IMR-90 (cell line): ENCODE data around the gene PLD1. TPM values are rescaled to one million over a fixed set of nuclear protein-coding genes. Genes with fewer than 3 reads are reported as not detected.

Experiments used
- ATAC-seq: fragments of 200-7000 bp; cut with Tn5 transposase; 2 replicates; pipeline ENCODE4 v1.9.1; 2020; ENCODE audit warnings: low read depth, mild to moderate bottlenecking, moderate library complexity
- BruUV-seq: library from RNA; stranded (reverse); fragments of 400-500 nt; replicated peaks from 2 replicates; lab custom pipeline; 2021; lab: Mats Ljungman, UMichigan
- CTCF ChIA-PET: fragments of 300-600 bp; formaldehyde crosslinking; extraction: SDS; loops from one replicate; lab custom pipeline; 2021; ENCODE audit warnings: antibody characterized with exemption; lab: Yijun Ruan, JAX
- POLR2A ChIA-PET: fragments of 300-600 bp; sonication (Branson Sonifier 250); formaldehyde crosslinking; loops from one replicate; lab custom pipeline; 2022; ENCODE audit warnings: antibody characterized with exemption; ENCODE audit not compliant: unreplicated experiment; lab: Charles Lee
- DNase-seq: peaks from one replicate; pipeline ENCODE4 v3.0.0; 2013
- H2AFZ ChIP-seq: replicated peaks from 2 replicates; pipeline ENCODE3; 2013; ENCODE audit warnings: low read length, mild to moderate bottlenecking; ENCODE audit not compliant: poor library complexity
- H2AK5ac ChIP-seq: 2 replicates; pipeline ENCODE4 v1.6.1; 2013; ENCODE audit warnings: low read depth, low read length, inconsistent platforms
- H2AK9ac ChIP-seq: replicated peaks from 2 replicates; pipeline ENCODE3; 2013; ENCODE audit warnings: mild to moderate bottlenecking, low read depth, low read length, moderate library complexity; ENCODE audit not compliant: poor library complexity
- H2BK120ac ChIP-seq: 2 replicates; pipeline ENCODE4 v1.6.1; 2013; ENCODE audit warnings: low read depth, low read length, inconsistent platforms
- H2BK15ac ChIP-seq: 3 replicates; pipeline ENCODE4 v1.6.1; 2013; ENCODE audit warnings: low read depth, low read length, inconsistent platforms
- H2BK20ac ChIP-seq: 2 replicates; pipeline ENCODE4 v1.6.1; 2013; ENCODE audit warnings: low read depth, mild to moderate bottlenecking, inconsistent platforms, low read length, moderate library complexity
- H2BK5ac ChIP-seq: 2 replicates; pipeline ENCODE4 v1.6.1; 2013; ENCODE audit warnings: mild to moderate bottlenecking, low read depth, low read length, inconsistent platforms; ENCODE audit not compliant: poor library complexity, severe bottlenecking
- H3K14ac ChIP-seq: replicated peaks from 2 replicates; pipeline ENCODE4 v1.6.1; 2013; ENCODE audit warnings: low read depth, low read length, inconsistent platforms
- H3K18ac ChIP-seq: 2 replicates; pipeline ENCODE4 v1.6.1; 2013; ENCODE audit warnings: low read depth, low read length, control low read depth
- H3K23ac ChIP-seq: 2 replicates; pipeline ENCODE4 v1.6.1; 2013; ENCODE audit warnings: low read depth, low read length, inconsistent platforms
- H3K27ac ChIP-seq: 2 replicates; pipeline ENCODE4 v1.5.1; 2013; ENCODE audit warnings: mild to moderate bottlenecking, control low read depth, low read length; ENCODE audit not compliant: insufficient read depth
- H3K27me3 ChIP-seq: 2 replicates; pipeline ENCODE4 v1.6.1; 2013; ENCODE audit warnings: low read length; ENCODE audit not compliant: control insufficient read depth, insufficient read depth
- H3K36me3 ChIP-seq: 2 replicates; pipeline ENCODE4 v1.6.1; 2013; ENCODE audit warnings: low read length, mixed read lengths; ENCODE audit not compliant: control insufficient read depth, insufficient read depth
- H3K4ac ChIP-seq: 2 replicates; pipeline ENCODE4 v1.6.1; 2013; ENCODE audit warnings: low read depth, low read length, inconsistent platforms
- H3K4me1 ChIP-seq: 2 replicates; pipeline ENCODE4 v1.6.1; 2013; ENCODE audit warnings: low read length, mixed read lengths; ENCODE audit not compliant: control insufficient read depth, insufficient read depth
- H3K4me2 ChIP-seq: 2 replicates; pipeline ENCODE4 v1.6.1; 2013; ENCODE audit warnings: low read depth, mild to moderate bottlenecking, control low read depth, low read length, moderate library complexity
- H3K4me3 ChIP-seq: 2 replicates; pipeline ENCODE4 v1.5.1; 2013; ENCODE audit warnings: low read depth, mild to moderate bottlenecking, control low read depth, low read length, moderate library complexity; ENCODE audit not compliant: insufficient read depth
- H3K56ac ChIP-seq: 2 replicates; pipeline ENCODE4 v1.6.1; 2013; ENCODE audit warnings: low read length, inconsistent platforms; ENCODE audit not compliant: insufficient read depth; ENCODE audit errors: extremely low read depth
- H3K79me1 ChIP-seq, 2 experiments: 2 replicates each; pipeline ENCODE4 v1.6.1; 2013; ENCODE audit warnings: low read length in 2 of 2, inconsistent platforms in 1 of 2, low read depth in 1 of 2
- H3K9ac ChIP-seq: 2 replicates; pipeline ENCODE4 v1.6.1; 2013; ENCODE audit warnings: low read depth, low read length, control low read depth
- H3K9me1 ChIP-seq: 2 replicates; pipeline ENCODE4 v1.6.1; 2013; ENCODE audit warnings: low read length, inconsistent platforms; ENCODE audit not compliant: insufficient read depth
- H3K9me3 ChIP-seq: 2 replicates; pipeline ENCODE4 v1.6.1; 2013; ENCODE audit warnings: low read length; ENCODE audit not compliant: control insufficient read depth, insufficient read depth
- H4K20me1 ChIP-seq: 2 replicates; pipeline ENCODE4 v1.6.1; 2013; ENCODE audit warnings: low read length, inconsistent platforms; ENCODE audit not compliant: insufficient read depth
- H4K5ac ChIP-seq: 2 replicates; pipeline ENCODE4 v1.6.1; 2013; ENCODE audit warnings: mild to moderate bottlenecking, low read depth, low read length, control low read depth
- H4K8ac ChIP-seq, 2 experiments: 2 replicates each; pipeline ENCODE4 v1.6.1; 2013; ENCODE audit warnings: low read depth in 2 of 2, low read length in 2 of 2, control low read depth in 1 of 2, inconsistent platforms in 1 of 2
- H4K91ac ChIP-seq: 2 replicates; pipeline ENCODE4 v1.6.1; 2013; ENCODE audit warnings: low read depth, low read length, inconsistent platforms; ENCODE audit not compliant: insufficient read depth
- CTCF ChIP-seq: conservative IDR thresholded peaks from 2 replicates; pipeline ENCODE4 v1.5.1; 2012; ENCODE audit warnings: mild to moderate bottlenecking, low read depth, low read length, improper control_type of control experiment
- RFX5 ChIP-seq: IDR thresholded peaks from 2 replicates; pipeline ENCODE4 v1.8.0; 2012; ENCODE audit warnings: low read depth, mild to moderate bottlenecking, low read length, moderate library complexity
- WGBS, 2 experiments: methylation state at CpG; one replicate each; pipeline versions ENCODE4 v1.1.5 to v1.1.7; 2013; ENCODE audit warnings: missing lambda C conversion rate in 2 of 2; ENCODE audit not compliant: insufficient read length in 1 of 2; ENCODE audit errors: extremely low coverage in 2 of 2; 5-methylcytosine and 5-hydroxymethylcytosine counted together
- dilution Hi-C: fragments of 300-500 bp; cut with HindIII; formaldehyde crosslinking; loops from one replicate; pipeline ENCODE4 v1.14.3; 2018; ENCODE audit warnings: low sequenced_read_pairs; ENCODE audit not compliant: unreplicated experiment
- in situ Hi-C: fragments of 300-500 bp; cut with MboI; formaldehyde crosslinking; loops from 3 replicates; pipeline ENCODE4 v1.14.3; 2019; ENCODE audit warnings: low sequenced_read_pairs, inconsistent platforms, mixed read lengths
- intact Hi-C: fragments of 100-400 bp; cut with micrococcal nuclease; formaldehyde crosslinking; loops from 2 replicates; pipeline ENCODE4 v1.10.0; 2022
- polyA plus RNA-seq, 3 experiments: library from polyadenylated mRNA; depleted of rRNA; stranded (reverse); fragments of >200 nt; gene quantifications; 2 replicates each; pipeline ENCODE4 v1.2.3, GENCODE V29; 2012; ENCODE audit warnings: low replicate concordance in 1 of 3
- total RNA-seq: library from RNA; depleted of rRNA; stranded (reverse); fragments of >200 nt; gene quantifications from 2 replicates; pipeline ENCODE4 v1.2.3, GENCODE V29; 2012

PLD1 gene
- total and polyA plus RNA-seq, 2 of the 4 experiments (the other 2 are of a cell fraction) = 3.3 to 9.7 TPM

GRCh38 chr3:171643033-171643432 lies 167.2 kb downstream of the PLD1 start:
- no peaks in the 10 kb centered on the region for H3K9me3 ChIP-seq
- no peaks in the 10 kb centered on the region for H3K36me3 ChIP-seq
- no peak overlapping the region for H2BK15ac ChIP-seq
- H3K23ac ChIP-seq = no peak overlapping the region
- dilution Hi-C loops = no loop called here
- H3K9ac ChIP-seq = no peak overlapping the region
- no peak overlapping the region for H3K4me2 ChIP-seq
- CTCF ChIA-PET = no interaction called here
- H3K27ac ChIP-seq = no peak overlapping the region
- no peak for TF ChIP-seq CTCF
- no peak for TF ChIP-seq RFX5
- H3K4me3 ChIP-seq = no peak overlapping the region
- DNase-seq (no peak), ATAC-seq (no peak)
- no peak overlapping the region for H2BK5ac ChIP-seq
- H4K91ac ChIP-seq = no peak overlapping the region
- H2AK9ac ChIP-seq = no peak overlapping the region
- no peaks in the 10 kb centered on the region for H3K9me1 ChIP-seq
- no peak overlapping the region for H3K14ac ChIP-seq
- POLR2A ChIA-PET = no interaction called here
- no peaks in the 10 kb centered on the region for H4K20me1 ChIP-seq
- no peak overlapping the region for H3K56ac ChIP-seq
- intact Hi-C loops = no loop called here
- no peak overlapping the region for H4K5ac ChIP-seq
- no peaks in the 10 kb centered on the region for H3K79me1 ChIP-seq
- no peak overlapping the region for H3K18ac ChIP-seq
- H3K4me1 ChIP-seq = peaks cover 7% of the 10 kb centered on the region
- no peak overlapping the region for H2AK5ac ChIP-seq
- H3K27me3 ChIP-seq = no peaks in the 10 kb centered on the region
- no peak overlapping the region for H2BK120ac ChIP-seq
- no peak overlapping the region for H4K8ac ChIP-seq
- H2AFZ ChIP-seq = no peak overlapping the region
- in situ Hi-C loops = loop anchor here (10.0 to 25.0 kb wide), 2 partner anchors 694 to 832 kb away; no protein-coding TSS in a partner anchor
- no peak overlapping the region for H3K4ac ChIP-seq
- no TSS peak for BruUV-seq
- H2BK20ac ChIP-seq = no peak overlapping the region
- 100% methylated on average over 1 of the region's 2 CpGs; no CpG with 5 or more reads in 1 of the 2 experiments for WGBS, 2 experiments
